Central memory CD8-positive, alpha-beta T cell (primary cell): ENCODE data around the gene SLC30A7.

Experiments
- ATAC-seq: fragments of 150-1000 bp; cut with Tn5 transposase; replicated peaks from 2 replicates; pipeline ENCODE4 v1.10.0; 2022; ENCODE audit warnings: mild to moderate bottlenecking, moderate FRiP score, moderate number of reproducible peaks; ENCODE audit not compliant: poor library complexity, severe bottlenecking; ENCODE audit errors: extremely low read depth
- DNase-seq, 2 donors: peaks; one replicate each; pipeline ENCODE4 v3.0.0; 2021; ENCODE audit warnings: low spot score in 2 of 2
- H3K27ac Mint-ChIP-seq: one replicate; pipeline ENCODE4 v1.8.0; 2022; ENCODE audit warnings: low read depth, mild to moderate bottlenecking, moderate library complexity, mixed read lengths
- H3K27me3 Mint-ChIP-seq: one replicate; pipeline ENCODE4 v1.8.0; 2022; ENCODE audit warnings: mixed read lengths
- H3K36me3 Mint-ChIP-seq: one replicate; pipeline ENCODE4 v1.8.0; 2022; ENCODE audit warnings: mild to moderate bottlenecking, moderate library complexity, mixed read lengths; ENCODE audit not compliant: insufficient read depth
- H3K4me1 Mint-ChIP-seq: one replicate; pipeline ENCODE4 v1.8.0; 2022; ENCODE audit warnings: mixed read lengths
- H3K4me3 Mint-ChIP-seq: one replicate; pipeline ENCODE4 v1.8.0; 2022; ENCODE audit warnings: mild to moderate bottlenecking, moderate library complexity, mixed read lengths
- H3K9me3 Mint-ChIP-seq: one replicate; pipeline ENCODE4 v1.8.0; 2022; ENCODE audit warnings: mixed read lengths

SLC30A7 gene

DNA sequence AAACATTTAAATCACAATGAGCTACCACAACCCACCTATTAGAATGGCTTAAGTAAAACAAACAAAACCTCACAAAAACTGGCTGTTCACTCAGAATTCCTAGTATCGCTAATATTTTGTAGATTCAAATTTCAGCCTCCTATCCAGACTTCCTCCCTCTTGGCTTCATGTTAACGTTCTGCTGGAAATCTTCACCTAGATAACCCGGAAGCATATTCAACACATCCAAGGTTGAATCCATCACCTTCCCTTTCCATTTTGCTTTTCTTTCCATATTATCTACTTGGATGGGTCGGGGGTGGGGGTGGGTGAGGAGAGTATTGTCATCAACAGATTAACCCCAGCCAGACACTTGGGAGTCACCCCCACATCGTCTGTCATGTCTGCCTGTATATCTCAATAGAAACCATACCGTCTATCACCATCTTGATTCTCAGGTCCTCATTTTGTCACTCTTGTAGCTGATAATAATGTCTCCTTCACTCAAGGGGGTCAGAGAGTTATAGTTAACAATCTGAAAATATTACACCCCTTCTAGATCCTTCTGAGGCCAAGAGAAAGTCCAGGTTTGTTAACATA, 131.4 kb downstream of the SLC30A7 start:
- DNase-seq (no peak), ATAC-seq (no peak)
- H3K27me3 Mint-ChIP-seq, result no peaks in the 10 kb centered on the region
- no peak overlapping the region for H3K27ac Mint-ChIP-seq
- H3K4me1 Mint-ChIP-seq, result peaks cover 53% of the 10 kb centered on the region
- H3K36me3 Mint-ChIP-seq, result peaks cover 21% of the 10 kb centered on the region
- no peaks in the 10 kb centered on the region for H3K9me3 Mint-ChIP-seq
- peak overlapping the region; percentile 87 for H3K4me3 Mint-ChIP-seq

DNA sequence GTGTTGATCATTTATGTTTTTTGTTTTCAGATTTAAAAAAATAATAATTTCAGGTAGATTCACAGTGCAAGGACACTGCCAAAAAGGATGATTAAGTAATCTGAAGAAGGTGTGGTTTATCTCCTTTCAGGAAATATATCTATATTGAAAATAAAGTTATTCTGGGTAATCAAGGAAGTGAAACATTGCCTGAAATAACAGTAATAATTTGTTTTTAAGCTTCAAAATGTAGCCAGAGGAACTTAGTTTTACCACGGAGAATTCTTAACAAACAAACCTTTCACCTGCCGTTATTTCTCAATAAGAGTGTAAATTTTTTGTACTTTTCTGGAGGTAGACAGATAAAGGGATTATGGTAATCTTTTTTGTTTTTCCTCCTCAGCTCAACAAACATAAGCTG, 132.6 kb downstream of the SLC30A7 start:
- H3K36me3 Mint-ChIP-seq, result peaks cover 18% of the 10 kb centered on the region
- H3K4me3 Mint-ChIP-seq, result no peak overlapping the region
- H3K4me1 Mint-ChIP-seq, result peaks cover 53% of the 10 kb centered on the region
- no peak overlapping the region for H3K27ac Mint-ChIP-seq
- DNase-seq (no peak), ATAC-seq (no peak)
- no peaks in the 10 kb centered on the region for H3K9me3 Mint-ChIP-seq
- no peaks in the 10 kb centered on the region for H3K27me3 Mint-ChIP-seq

DNA sequence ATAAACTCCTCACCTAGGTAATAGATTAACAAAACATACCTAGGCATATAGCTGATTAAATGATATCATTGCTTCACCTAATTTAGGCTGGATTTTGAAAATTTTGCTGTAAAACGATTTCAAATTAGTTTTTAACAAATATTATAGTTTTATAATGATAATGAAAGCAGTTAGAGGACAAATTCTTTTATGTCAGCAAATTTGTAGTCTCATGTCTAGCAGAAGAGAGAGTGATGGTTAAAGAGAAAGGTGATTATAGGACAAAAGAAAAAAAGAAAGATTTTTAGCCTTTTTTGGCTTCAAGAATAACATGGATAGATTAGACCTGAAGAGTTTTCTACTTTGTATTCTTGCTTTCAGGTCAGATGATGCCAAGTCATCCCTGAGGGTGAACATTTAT, 133.3 kb downstream of the SLC30A7 start:
- Mint-ChIP-seq H3K4me1 (peaks cover 47% of the 10 kb centered on the region), H3K9me3 (no peaks in the 10 kb centered on the region), H3K4me3 (no peak overlapping the region), H3K36me3 (peaks cover 18% of the 10 kb centered on the region), H3K27me3 (no peaks in the 10 kb centered on the region), H3K27ac (no peak overlapping the region)
- DNase-seq, result no peak
- no peak for ATAC-seq

DNA sequence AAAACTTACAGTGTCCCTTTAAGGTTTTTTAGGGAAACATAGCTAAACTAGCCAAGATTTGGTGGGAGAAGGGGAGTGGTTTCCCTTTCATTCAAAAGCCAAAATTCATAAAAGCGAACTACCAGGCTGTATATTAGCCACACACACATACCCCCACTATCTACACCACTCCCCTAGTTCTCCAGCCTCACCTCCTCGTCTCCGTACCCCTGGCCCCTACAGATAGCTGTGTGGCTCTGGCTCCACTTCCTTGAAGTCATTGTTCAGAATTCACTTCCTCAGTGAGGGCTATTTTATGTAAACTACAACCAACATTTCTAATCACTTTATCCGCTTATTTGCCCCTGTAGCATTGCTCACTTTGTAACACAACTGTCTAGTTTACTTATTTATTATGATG, 135.0 kb downstream of the SLC30A7 start:
- H3K27ac Mint-ChIP-seq, result no peak overlapping the region
- DNase-seq (no peak), ATAC-seq (no peak)
- peaks cover 45% of the 10 kb centered on the region for H3K4me1 Mint-ChIP-seq
- H3K9me3 Mint-ChIP-seq, result no peaks in the 10 kb centered on the region
- H3K4me3 Mint-ChIP-seq, result no peak overlapping the region
- H3K27me3 Mint-ChIP-seq, result no peaks in the 10 kb centered on the region
- peaks cover 9% of the 10 kb centered on the region for H3K36me3 Mint-ChIP-seq
